GM23248 (cell line): ENCODE data around the gene LGR6. TPM values are rescaled to one million over a fixed set of nuclear protein-coding genes. Genes with fewer than 3 reads are reported as not detected.

Experiments
- DNase-seq: peaks from one replicate; pipeline ENCODE4 v3.0.0-alpha.2; 2015
- H2AFZ ChIP-seq: fragments of 200-600 bp; sonication (generic); 2 replicates; pipeline ENCODE4 v1.6.1; 2016; ENCODE audit warnings: antibody characterized with exemption
- H3F3A ChIP-seq: fragments of 200-600 bp; sonication (generic); 2 replicates; pipeline ENCODE4 v1.6.1; 2016; ENCODE audit warnings: mild to moderate bottlenecking, antibody characterized with exemption, mixed run types; ENCODE audit not compliant: insufficient read depth
- H3K27ac ChIP-seq: fragments of 200-600 bp; sonication (generic); 2 replicates; pipeline ENCODE4 v1.5.1; 2016; ENCODE audit warnings: mild to moderate bottlenecking
- H3K27me3 ChIP-seq: fragments of 200-600 bp; sonication (generic); replicated peaks from 2 replicates; pipeline ENCODE4 v1.6.1; 2016; ENCODE audit warnings: mild to moderate bottlenecking; ENCODE audit not compliant: insufficient read depth
- H3K36me3 ChIP-seq: fragments of 200-600 bp; sonication (generic); 2 replicates; pipeline ENCODE4 v1.6.1; 2016; ENCODE audit warnings: low read depth, mild to moderate bottlenecking
- H3K4me1 ChIP-seq: fragments of 200-600 bp; sonication (generic); 2 replicates; pipeline ENCODE4 v1.6.1; 2016; ENCODE audit warnings: mild to moderate bottlenecking; ENCODE audit not compliant: insufficient read depth
- H3K4me2 ChIP-seq: fragments of 200-600 bp; sonication (generic); one replicate; pipeline ENCODE4 v1.6.1; 2016; ENCODE audit warnings: mild to moderate bottlenecking; ENCODE audit not compliant: unreplicated experiment
- H3K4me3 ChIP-seq: fragments of 200-600 bp; sonication (generic); 2 replicates; pipeline ENCODE4 v1.5.1; 2016; ENCODE audit warnings: mild to moderate bottlenecking
- H3K79me2 ChIP-seq: fragments of 200-600 bp; sonication (generic); 2 replicates; pipeline ENCODE4 v1.6.1; 2016; ENCODE audit warnings: mild to moderate bottlenecking; ENCODE audit not compliant: insufficient read depth
- H3K9ac ChIP-seq: fragments of 200-600 bp; sonication (generic); 2 replicates; pipeline ENCODE4 v1.6.1; 2016; ENCODE audit warnings: mild to moderate bottlenecking
- H3K9me2 ChIP-seq: fragments of 200-600 bp; sonication (generic); 2 replicates; pipeline ENCODE4 v1.6.1; 2016; ENCODE audit warnings: mixed run types, mild to moderate bottlenecking, moderate library complexity; ENCODE audit not compliant: insufficient read depth
- H3K9me3 ChIP-seq: fragments of 200-600 bp; sonication (generic); one replicate; pipeline ENCODE4 v1.6.1; 2017; ENCODE audit warnings: low read depth
- H4K20me1 ChIP-seq: fragments of 200-600 bp; sonication (generic); 2 replicates; pipeline ENCODE4 v1.6.0; 2016; ENCODE audit not compliant: insufficient read depth
- EZH2 ChIP-seq: fragments of 200-600 bp; sonication (generic); IDR thresholded peaks from 2 replicates; pipeline ENCODE4 v1.6.1; 2018; ENCODE audit warnings: antibody characterized with exemption, mild to moderate bottlenecking; ENCODE audit not compliant: insufficient read depth, poor library complexity, severe bottlenecking
- EZH2phosphoT487 ChIP-seq: fragments of 200-600 bp; sonication (generic); IDR thresholded peaks from 2 replicates; pipeline ENCODE4 v1.6.1; 2018; ENCODE audit warnings: antibody characterized with exemption, moderate library complexity, mild to moderate bottlenecking, low read depth; ENCODE audit not compliant: insufficient read depth
- WGBS, 2 experiments: methylation state at CpG; one replicate each; pipeline ENCODE4 v1.1.6; 2015 to 2017; ENCODE audit warnings: low lambda C conversion rate in 2 of 2, low coverage in 1 of 2; ENCODE audit errors: missing lambda C conversion rate in 2 of 2; 5-methylcytosine and 5-hydroxymethylcytosine counted together
- in situ Hi-C: fragments of 300-500 bp; cut with MboI; formaldehyde crosslinking; loops from 2 replicates; pipeline ENCODE4 v1.15.0; 2020
- polyA plus RNA-seq: library from polyadenylated mRNA; unstranded; fragments of >200 nt; fragmentation: Nextera tagmentation; extraction: Ambion mirVana; gene quantifications from 2 replicates; pipeline ENCODE4 v1.2.1, GENCODE V29; 2016
- total RNA-seq: library from RNA; depleted of rRNA; stranded (reverse); fragments of >200 nt; shearing (Covaris generic); gene quantifications from 2 replicates; pipeline ENCODE4 v1.2.3, GENCODE V29; 2014

LGR6 gene
- total and polyA plus RNA-seq, 2 experiments from 2014 or later: not detected

DNA sequence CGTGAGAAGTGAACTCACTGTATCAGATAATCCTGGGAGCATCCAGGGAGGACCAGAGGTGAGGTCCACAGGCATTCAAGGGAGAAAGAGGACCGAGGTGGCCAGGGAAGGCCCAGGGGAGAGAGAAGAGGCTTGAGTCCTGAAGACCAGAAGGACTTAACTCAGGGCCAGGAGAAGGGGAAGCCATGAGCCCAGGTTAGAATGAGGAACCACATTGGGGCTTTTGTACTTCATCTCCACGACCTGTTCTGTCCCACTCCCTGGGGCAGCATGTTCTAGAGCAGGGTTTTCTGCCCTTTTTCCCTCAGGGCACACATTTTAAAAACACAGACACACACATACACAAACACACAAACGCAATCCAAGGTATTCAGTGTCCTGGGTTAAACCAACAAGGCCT lies 8.4 kb downstream of the LGR6 start:
- in situ Hi-C loops: no loop called here
- H3F3A ChIP-seq: no peaks in the 10 kb centered on the region
- no peak for TF ChIP-seq EZH2phosphoT487
- TF ChIP-seq EZH2: no peak
- no peak overlapping the region for H3K4me3 ChIP-seq
- peaks cover 38% of the 10 kb centered on the region for H3K27me3 ChIP-seq
- no peaks in the 10 kb centered on the region for H3K36me3 ChIP-seq
- H3K79me2 ChIP-seq: no peaks in the 10 kb centered on the region
- DNase-seq: no peak
- H3K4me1 ChIP-seq: no peaks in the 10 kb centered on the region
- no peaks in the 10 kb centered on the region for H3K9me2 ChIP-seq
- H4K20me1 ChIP-seq: no peaks in the 10 kb centered on the region
- H3K9me3 ChIP-seq: no peaks in the 10 kb centered on the region
- 39 to 51% methylated on average over 4 of the region's 4 CpGs for WGBS, 2 experiments
- no peak overlapping the region for H3K27ac ChIP-seq
- no peak overlapping the region for H3K4me2 ChIP-seq
- H2AFZ ChIP-seq: no peak overlapping the region
- H3K9ac ChIP-seq: no peak overlapping the region

DNA sequence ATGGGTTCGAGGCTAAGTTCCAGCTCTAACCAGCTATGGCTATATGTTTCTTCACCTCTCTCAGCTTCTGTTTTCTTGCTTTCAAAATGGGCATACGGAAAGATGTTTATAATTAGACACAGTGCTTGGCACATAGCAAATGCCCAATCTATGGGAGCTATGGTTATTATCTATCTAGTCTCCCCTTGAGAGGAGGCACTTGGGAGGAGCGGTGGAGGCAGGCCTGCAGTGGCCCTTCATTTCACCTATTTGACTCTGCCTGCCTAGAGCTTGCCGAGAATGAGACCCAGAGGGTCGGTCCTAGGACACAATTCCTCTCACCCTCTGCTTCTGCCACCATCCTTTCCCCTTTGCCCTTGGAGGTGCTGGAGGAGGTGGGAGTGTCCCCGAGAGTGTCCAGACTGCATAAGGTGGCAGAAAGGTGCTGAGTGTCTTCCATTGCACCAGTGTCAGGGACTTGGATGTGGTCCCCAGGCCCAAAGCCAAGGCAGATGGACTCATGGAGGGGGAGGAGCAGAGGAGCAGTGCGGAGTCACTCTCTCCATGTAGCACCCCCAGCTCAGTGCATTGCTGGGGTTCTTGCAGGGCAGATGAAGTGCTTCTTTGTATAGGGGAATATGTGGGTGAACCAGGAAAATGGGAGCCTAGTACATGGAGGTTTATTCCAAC lies 9.0 kb downstream of the LGR6 start:
- in situ Hi-C loops: no loop called here
- Histone ChIP-seq H3K9ac (no peak overlapping the region), H3K4me1 (no peaks in the 10 kb centered on the region), H3K27me3 (peaks cover 32% of the 10 kb centered on the region), H3K79me2 (no peaks in the 10 kb centered on the region), H3K36me3 (no peaks in the 10 kb centered on the region), H3F3A (no peaks in the 10 kb centered on the region), H3K4me2 (no peak overlapping the region), H3K9me3 (no peaks in the 10 kb centered on the region), H3K27ac (no peak overlapping the region), H3K9me2 (no peaks in the 10 kb centered on the region), H2AFZ (no peak overlapping the region), H4K20me1 (no peaks in the 10 kb centered on the region), H3K4me3 (no peak overlapping the region)
- 81 to 82% methylated on average over 7 of the region's 7 CpGs for WGBS, 2 experiments
- TF ChIP-seq EZH2: no peak
- TF ChIP-seq EZH2phosphoT487: no peak
- no peak for DNase-seq

- no peak for DNase-seq
- H3K27ac ChIP-seq: no peak overlapping the region
- no peaks in the 10 kb centered on the region for H3F3A ChIP-seq
- H3K36me3 ChIP-seq: no peaks in the 10 kb centered on the region
- no peak overlapping the region for H3K9ac ChIP-seq
- H3K4me3 ChIP-seq: no peak overlapping the region
- H3K4me2 ChIP-seq: no peak overlapping the region
- H3K9me3 ChIP-seq: no peaks in the 10 kb centered on the region
- no peaks in the 10 kb centered on the region for H3K4me1 ChIP-seq
- H4K20me1 ChIP-seq: no peaks in the 10 kb centered on the region
- TF ChIP-seq EZH2 (no peak), EZH2phosphoT487 (no peak)
- H2AFZ ChIP-seq: no peak overlapping the region
- no peaks in the 10 kb centered on the region for H3K79me2 ChIP-seq
- 90 to 92% methylated on average over 13 of the region's 13 CpGs for WGBS, 2 experiments
- H3K27me3 ChIP-seq: peaks cover 29% of the 10 kb centered on the region
- no peaks in the 10 kb centered on the region for H3K9me2 ChIP-seq
- in situ Hi-C loops: no loop called here
These were observed 9.8 kb downstream of the LGR6 start for GRCh38 chr1:202203238-202204039.

DNA sequence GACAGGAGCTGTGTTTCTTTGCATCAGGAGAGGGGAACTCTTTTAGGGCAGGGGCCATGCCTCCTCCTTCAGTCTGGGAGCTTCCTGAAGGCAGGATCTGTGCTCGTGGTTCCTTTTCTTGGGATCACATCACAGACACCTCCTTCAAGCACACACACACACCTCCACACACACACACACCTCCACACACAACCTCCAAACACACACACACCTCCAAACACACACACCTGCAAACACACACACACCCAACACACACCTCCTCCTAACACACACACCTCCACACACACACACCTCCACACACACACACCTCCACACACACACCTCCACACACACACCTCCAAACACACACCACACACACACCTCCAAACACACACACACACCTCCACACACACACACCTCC lies 10.5 kb downstream of the LGR6 start:
- Histone ChIP-seq H3K36me3 (no peaks in the 10 kb centered on the region), H3K4me2 (no peak overlapping the region), H3K9me3 (no peaks in the 10 kb centered on the region), H4K20me1 (no peaks in the 10 kb centered on the region), H3K27me3 (peaks cover 24% of the 10 kb centered on the region), H3K27ac (no peak overlapping the region), H3K4me1 (no peaks in the 10 kb centered on the region), H3K9ac (no peak overlapping the region), H3K9me2 (no peaks in the 10 kb centered on the region), H3K4me3 (no peak overlapping the region), H2AFZ (no peak overlapping the region), H3K79me2 (no peaks in the 10 kb centered on the region), H3F3A (no peaks in the 10 kb centered on the region)
- 89 to 100% methylated on average over 1 of the region's 1 CpG for WGBS, 2 experiments
- DNase-seq: no peak
- no peak for TF ChIP-seq EZH2
- TF ChIP-seq EZH2phosphoT487: no peak
- in situ Hi-C loops: no loop called here
